ENCODE data around the gene FAM149B1. TPM values are rescaled to one million over a fixed set of nuclear protein-coding genes. Genes with fewer than 3 reads are reported as not detected.

The FAM149B1 gene
- total and polyA plus RNA-seq, 2 of the 13 experiments (the other 11 are each of a cell fraction or from before 2014, with no cell fraction given) = 9.3 to 16.8 TPM

DNA sequence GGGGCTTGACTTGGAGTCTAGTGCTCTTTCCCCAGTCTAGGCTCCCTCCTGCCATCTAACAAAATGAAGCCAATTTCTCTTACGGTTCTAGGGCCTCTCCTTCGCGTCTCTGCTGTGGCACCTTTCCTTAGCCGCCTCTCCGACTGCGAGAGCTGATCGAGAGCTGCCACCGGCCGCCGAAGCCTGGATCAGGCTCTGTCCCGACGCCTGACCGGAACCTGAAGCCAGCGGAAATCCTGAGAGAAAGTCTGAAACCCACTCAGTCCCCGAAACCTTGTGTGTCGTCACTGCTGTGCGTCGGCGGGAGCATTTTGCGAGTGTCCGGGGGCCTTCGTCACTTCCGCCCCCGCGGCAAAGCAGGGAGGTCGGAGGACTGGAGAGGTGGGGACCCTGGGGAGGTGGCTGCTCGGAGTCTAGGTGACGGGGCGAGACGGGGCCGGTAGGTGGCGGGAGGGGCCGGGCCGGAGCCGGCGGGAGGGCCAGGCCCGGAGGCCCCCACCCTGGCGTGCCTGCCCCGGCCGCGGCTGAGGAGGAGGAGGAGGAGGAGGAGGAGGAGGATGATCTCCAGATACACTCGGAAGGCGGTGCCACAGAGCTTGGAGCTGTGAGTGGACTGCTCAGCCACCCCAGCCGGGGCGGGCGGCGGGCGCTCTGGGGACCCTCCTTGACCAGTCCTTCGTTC is at the start of gene FAM149B1, which contains the start of gene ECD (continued):
- peak; percentile 83; the same call in 1 of the 2 replicates for TF ChIP-seq CBFB (CRISPR knock-in tag; IDR thresholded peaks at IDR 0.05)
- TF ChIP-seq CHD4 (IDR thresholded peaks at IDR 0.05; ENCODE audit: borderline replicate concordance, low read length) = no peak
- TF ChIP-seq, protein P1, sequence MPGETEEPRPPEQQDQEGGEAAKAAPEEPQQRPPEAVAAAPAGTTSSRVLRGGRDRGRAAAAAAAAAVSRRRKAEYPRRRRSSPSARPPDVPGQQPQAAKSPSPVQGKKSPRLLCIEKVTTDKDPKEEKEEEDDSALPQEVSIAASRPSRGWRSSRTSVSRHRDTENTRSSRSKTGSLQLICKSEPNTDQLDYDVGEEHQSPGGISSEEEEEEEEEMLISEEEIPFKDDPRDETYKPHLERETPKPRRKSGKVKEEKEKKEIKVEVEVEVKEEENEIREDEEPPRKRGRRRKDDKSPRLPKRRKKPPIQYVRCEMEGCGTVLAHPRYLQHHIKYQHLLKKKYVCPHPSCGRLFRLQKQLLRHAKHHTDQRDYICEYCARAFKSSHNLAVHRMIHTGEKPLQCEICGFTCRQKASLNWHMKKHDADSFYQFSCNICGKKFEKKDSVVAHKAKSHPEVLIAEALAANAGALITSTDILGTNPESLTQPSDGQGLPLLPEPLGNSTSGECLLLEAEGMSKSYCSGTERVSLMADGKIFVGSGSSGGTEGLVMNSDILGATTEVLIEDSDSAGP (CRISPR knock-in tag; IDR thresholded peaks at IDR 0.05; ENCODE audit: borderline replicate concordance) = peak; percentile 92; the same call in 1 of the 2 replicates
- TF ChIP-seq HOXA3 (CRISPR knock-in tag; IDR thresholded peaks at IDR 0.05) = peak; percentile 99
- TF ChIP-seq, protein P2, sequence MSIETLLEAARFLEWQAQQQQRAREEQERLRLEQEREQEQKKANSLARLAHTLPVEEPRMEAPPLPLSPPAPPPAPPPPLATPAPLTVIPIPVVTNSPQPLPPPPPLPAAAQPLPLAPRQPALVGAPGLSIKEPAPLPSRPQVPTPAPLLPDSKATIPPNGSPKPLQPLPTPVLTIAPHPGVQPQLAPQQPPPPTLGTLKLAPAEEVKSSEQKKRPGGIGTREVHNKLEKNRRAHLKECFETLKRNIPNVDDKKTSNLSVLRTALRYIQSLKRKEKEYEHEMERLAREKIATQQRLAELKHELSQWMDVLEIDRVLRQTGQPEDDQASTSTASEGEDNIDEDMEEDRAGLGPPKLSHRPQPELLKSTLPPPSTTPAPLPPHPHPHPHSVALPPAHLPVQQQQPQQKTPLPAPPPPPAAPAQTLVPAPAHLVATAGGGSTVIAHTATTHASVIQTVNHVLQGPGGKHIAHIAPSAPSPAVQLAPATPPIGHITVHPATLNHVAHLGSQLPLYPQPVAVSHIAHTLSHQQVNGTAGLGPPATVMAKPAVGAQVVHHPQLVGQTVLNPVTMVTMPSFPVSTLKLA (IDR thresholded peaks at IDR 0.05) = no peak
- TF ChIP-seq MYC (CRISPR knock-in tag; IDR thresholded peaks at IDR 0.05; ENCODE audit: borderline replicate concordance) = peak; percentile 72; the same call in 1 of the 2 replicates
- peak; percentile 85 for TF ChIP-seq ERF (CRISPR knock-in tag; IDR thresholded peaks at IDR 0.05)
- peak; percentile 63; the same call in 1 of the 2 replicates for TF ChIP-seq FOXC1 (CRISPR knock-in tag; IDR thresholded peaks at IDR 0.05; ENCODE audit: borderline replicate concordance)
- TF ChIP-seq DPF2 (CRISPR knock-in tag; IDR thresholded peaks at IDR 0.05; ENCODE audit: borderline replicate concordance, low read depth) = no peak
- TF ChIP-seq RFXAP (CRISPR knock-in tag; IDR thresholded peaks at IDR 0.05; ENCODE audit: borderline replicate concordance) = peak; percentile 57; the same call in 1 of the 2 replicates
- TF ChIP-seq, protein P3, sequence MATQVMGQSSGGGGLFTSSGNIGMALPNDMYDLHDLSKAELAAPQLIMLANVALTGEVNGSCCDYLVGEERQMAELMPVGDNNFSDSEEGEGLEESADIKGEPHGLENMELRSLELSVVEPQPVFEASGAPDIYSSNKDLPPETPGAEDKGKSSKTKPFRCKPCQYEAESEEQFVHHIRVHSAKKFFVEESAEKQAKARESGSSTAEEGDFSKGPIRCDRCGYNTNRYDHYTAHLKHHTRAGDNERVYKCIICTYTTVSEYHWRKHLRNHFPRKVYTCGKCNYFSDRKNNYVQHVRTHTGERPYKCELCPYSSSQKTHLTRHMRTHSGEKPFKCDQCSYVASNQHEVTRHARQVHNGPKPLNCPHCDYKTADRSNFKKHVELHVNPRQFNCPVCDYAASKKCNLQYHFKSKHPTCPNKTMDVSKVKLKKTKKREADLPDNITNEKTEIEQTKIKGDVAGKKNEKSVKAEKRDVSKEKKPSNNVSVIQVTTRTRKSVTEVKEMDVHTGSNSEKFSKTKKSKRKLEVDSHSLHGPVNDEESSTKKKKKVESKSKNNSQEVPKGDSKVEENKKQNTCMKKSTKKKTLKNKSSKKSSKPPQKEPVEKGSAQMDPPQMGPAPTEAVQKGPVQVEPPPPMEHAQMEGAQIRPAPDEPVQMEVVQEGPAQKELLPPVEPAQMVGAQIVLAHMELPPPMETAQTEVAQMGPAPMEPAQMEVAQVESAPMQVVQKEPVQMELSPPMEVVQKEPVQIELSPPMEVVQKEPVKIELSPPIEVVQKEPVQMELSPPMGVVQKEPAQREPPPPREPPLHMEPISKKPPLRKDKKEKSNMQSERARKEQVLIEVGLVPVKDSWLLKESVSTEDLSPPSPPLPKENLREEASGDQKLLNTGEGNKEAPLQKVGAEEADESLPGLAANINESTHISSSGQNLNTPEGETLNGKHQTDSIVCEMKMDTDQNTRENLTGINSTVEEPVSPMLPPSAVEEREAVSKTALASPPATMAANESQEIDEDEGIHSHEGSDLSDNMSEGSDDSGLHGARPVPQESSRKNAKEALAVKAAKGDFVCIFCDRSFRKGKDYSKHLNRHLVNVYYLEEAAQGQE (IDR thresholded peaks at IDR 0.05; ENCODE audit: borderline replicate concordance in 1 of 2, low read depth in 1 of 2, low read length in 2 of 2) = no peak
- no peak for TF ChIP-seq GTF2F1 (IDR thresholded peaks at IDR 0.05; ENCODE audit: low read length)
- TF ChIP-seq MBNL3 (CRISPR knock-in tag; conservative IDR thresholded peaks at IDR 0.05) = no peak
- TF ChIP-seq PHF5A (CRISPR knock-in tag; IDR thresholded peaks at IDR 0.05; ENCODE audit: low read depth, unreplicated experiment) = peak; percentile 53
- TF ChIP-seq AGO2 (optimal IDR thresholded peaks at IDR 0.05; ENCODE audit: low read depth, low read length) = peak; percentile 66
- TF ChIP-seq FOXJ3 (CRISPR knock-in tag; IDR thresholded peaks at IDR 0.05; ENCODE audit: borderline replicate concordance) = no peak
- TF ChIP-seq GZF1 (CRISPR knock-in tag; IDR thresholded peaks at IDR 0.05) = peak; percentile 75; the same call in 1 of the 2 replicates
- peak; percentile 70; the same call in 1 of the 2 replicates for TF ChIP-seq ZKSCAN8 (CRISPR knock-in tag; IDR thresholded peaks at IDR 0.05; ENCODE audit: borderline replicate concordance)
- TF ChIP-seq MAZ (IDR thresholded peaks at IDR 0.05; ENCODE audit: borderline replicate concordance, low read depth, low read length) = peak; percentile 80
- peak; percentile 95 for TF ChIP-seq MAZ (CRISPR knock-in tag; IDR thresholded peaks at IDR 0.05; ENCODE audit: low read depth)
- no peak for TF ChIP-seq KDM1A (CRISPR knock-in tag; IDR thresholded peaks at IDR 0.05)
- TF ChIP-seq, protein P4, sequence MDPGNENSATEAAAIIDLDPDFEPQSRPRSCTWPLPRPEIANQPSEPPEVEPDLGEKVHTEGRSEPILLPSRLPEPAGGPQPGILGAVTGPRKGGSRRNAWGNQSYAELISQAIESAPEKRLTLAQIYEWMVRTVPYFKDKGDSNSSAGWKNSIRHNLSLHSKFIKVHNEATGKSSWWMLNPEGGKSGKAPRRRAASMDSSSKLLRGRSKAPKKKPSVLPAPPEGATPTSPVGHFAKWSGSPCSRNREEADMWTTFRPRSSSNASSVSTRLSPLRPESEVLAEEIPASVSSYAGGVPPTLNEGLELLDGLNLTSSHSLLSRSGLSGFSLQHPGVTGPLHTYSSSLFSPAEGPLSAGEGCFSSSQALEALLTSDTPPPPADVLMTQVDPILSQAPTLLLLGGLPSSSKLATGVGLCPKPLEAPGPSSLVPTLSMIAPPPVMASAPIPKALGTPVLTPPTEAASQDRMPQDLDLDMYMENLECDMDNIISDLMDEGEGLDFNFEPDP (CRISPR knock-in tag; conservative IDR thresholded peaks at IDR 0.05) = no peak

Data from HepG2 (cell line).